NB4 (cell line): ENCODE results near the gene LIN7C.

Experiments
- CTCF ChIP-seq: IDR thresholded peaks from one replicate; pipeline ENCODE4 v1.5.1; 2012; ENCODE audit warnings: low read depth, low read length
- MAX ChIP-seq: IDR thresholded peaks from 2 replicates; pipeline ENCODE4 v1.6.1; 2011; ENCODE audit warnings: low read depth, low read length
- MYC ChIP-seq: IDR thresholded peaks from 2 replicates; pipeline ENCODE4 v1.6.1; 2011; ENCODE audit warnings: low read depth, low read length
- POLR2A ChIP-seq: IDR thresholded peaks from 2 replicates; pipeline ENCODE4 v1.6.1; 2011; ENCODE audit warnings: mild to moderate bottlenecking; ENCODE audit not compliant: insufficient read length; ENCODE audit errors: extremely low read depth

- TF ChIP-seq CTCF = no peak
- no peak for TF ChIP-seq MAX
- TF ChIP-seq POLR2A = no peak
- no peak for TF ChIP-seq MYC
Measured at GRCh38 chr11:27464289-27464696, 42.3 kb downstream of the LIN7C start.
